OCI-LY7 (cell line): ENCODE data around the gene USP21. TPM values are rescaled to one million over a fixed set of nuclear protein-coding genes. Genes with fewer than 3 reads are reported as not detected.
A peak's percentile ranks its signal among the peaks of the same experiment; 100 is the strongest.

Experiments used
- BruUV-seq: library from RNA; stranded (reverse); fragments of 400-500 nt; replicated peaks from 2 replicates; lab custom pipeline; 2021; lab: Mats Ljungman, UMichigan
- CTCF ChIA-PET: fragments of 300-600 bp; sonication (Branson Sonifier 250); formaldehyde crosslinking; loops from one replicate; lab custom pipeline; 2022; ENCODE audit warnings: antibody characterized with exemption; ENCODE audit not compliant: unreplicated experiment; lab: Charles Lee
- POLR2A ChIA-PET: fragments of 300-600 bp; sonication (Branson Sonifier 250); formaldehyde crosslinking; loops from one replicate; lab custom pipeline; 2022; ENCODE audit warnings: antibody characterized with exemption; lab: Charles Lee
- DNase-seq: peaks from one replicate; pipeline ENCODE4 v3.0.0-alpha.2; 2015; ENCODE audit warnings: low spot score
- H2AFZ ChIP-seq: fragments of 200-600 bp; sonication (generic), shearing (Covaris generic); 2 replicates; pipeline ENCODE4 v1.6.1; 2014; ENCODE audit warnings: mild to moderate bottlenecking, antibody characterized with exemption, low read length, moderate library complexity
- H3K27ac ChIP-seq: fragments of 200-600 bp; sonication (generic); 2 replicates; pipeline ENCODE4 v1.5.1; 2014; ENCODE audit warnings: mixed run types, low read depth, mild to moderate bottlenecking, moderate library complexity, low read length, inconsistent platforms; ENCODE audit not compliant: poor library complexity, severe bottlenecking
- H3K36me3 ChIP-seq: fragments of 200-600 bp; sonication (generic); 2 replicates; pipeline ENCODE4 v1.6.1; 2014; ENCODE audit warnings: mild to moderate bottlenecking, antibody characterized with exemption, low read length, moderate library complexity, mixed read lengths; ENCODE audit not compliant: insufficient read depth
- H3K4me1 ChIP-seq: fragments of 200-600 bp; sonication (generic); 2 replicates; pipeline ENCODE4 v1.5.1; 2014; ENCODE audit warnings: mild to moderate bottlenecking, low read length; ENCODE audit not compliant: insufficient read depth, poor library complexity, severe bottlenecking
- H3K4me2 ChIP-seq: fragments of 200-600 bp; sonication (generic); 2 replicates; pipeline ENCODE4 v1.6.1; 2014; ENCODE audit warnings: mild to moderate bottlenecking, low read length
- H3K4me3 ChIP-seq: fragments of 200-600 bp; sonication (generic); 2 replicates; pipeline ENCODE4 v1.5.1; 2014; ENCODE audit warnings: mild to moderate bottlenecking, low read depth, low read length; ENCODE audit not compliant: poor library complexity, severe bottlenecking
- H3K79me2 ChIP-seq: fragments of 200-600 bp; sonication (generic); 2 replicates; pipeline ENCODE4 v1.6.1; 2016; ENCODE audit warnings: low read depth, mild to moderate bottlenecking, low read length, moderate library complexity, mixed read lengths; ENCODE audit not compliant: insufficient read depth
- H3K9me2 ChIP-seq: fragments of 200-600 bp; sonication (generic); 2 replicates; pipeline ENCODE4 v1.6.1; 2016; ENCODE audit warnings: mild to moderate bottlenecking, low read length, mixed read lengths; ENCODE audit not compliant: insufficient read depth
- H3K9me3 ChIP-seq: fragments of 200-600 bp; sonication (generic); 2 replicates; pipeline ENCODE4 v1.6.1; 2014; ENCODE audit warnings: mild to moderate bottlenecking, mixed run types, low read length, mixed read lengths
- H4K20me1 ChIP-seq: fragments of 200-600 bp; sonication (generic); 2 replicates; pipeline ENCODE4 v1.6.1; 2014; ENCODE audit warnings: mild to moderate bottlenecking, antibody characterized with exemption, low read length, moderate library complexity, mixed read lengths; ENCODE audit not compliant: insufficient read depth
- CTCF ChIP-seq: fragments of 200-600 bp; sonication (generic); conservative IDR thresholded peaks from 2 replicates; pipeline ENCODE4 v1.5.1; 2014; ENCODE audit warnings: mild to moderate bottlenecking, antibody characterized with exemption, low read length, moderate library complexity, mixed read lengths
- EZH2phosphoT487 ChIP-seq: fragments of 200-600 bp; sonication (generic); IDR thresholded peaks from 2 replicates; pipeline ENCODE4 v1.6.1; 2018; ENCODE audit warnings: low read depth, borderline replicate concordance, mild to moderate bottlenecking, mixed run types, antibody characterized with exemption, low read length, moderate library complexity, mixed read lengths
- intact Hi-C: fragments of 100-400 bp; cut with micrococcal nuclease; formaldehyde crosslinking; loops from one replicate; pipeline ENCODE4 v1.10.0; 2022; ENCODE audit not compliant: unreplicated experiment
- total RNA-seq, 2 experiments: library from RNA; depleted of rRNA in 1 of 2; stranded (reverse); fragments of >200 nt in 1 of 2; shearing (Covaris generic) in 1 of 2; gene quantifications; 2 replicates each; pipeline ENCODE4 v1.2.3, GENCODE V29; 2014 to 2022

Gene USP21
- total RNA-seq, 2 experiments from 2014 or later, result 18.4 to 29.5 TPM

GRCh38 chr1:161179698-161180097, 20.4 kb downstream of the USP21 start:
- intact Hi-C loops, result no loop called here
- Histone ChIP-seq H2AFZ (no peak overlapping the region), H3K9me2 (no peaks in the 10 kb centered on the region), H3K79me2 (peaks cover 9% of the 10 kb centered on the region; the same call in 1 of the 2 replicates), H3K4me1 (peaks cover 57% of the 10 kb centered on the region), H3K36me3 (peaks cover 11% of the 10 kb centered on the region), H4K20me1 (no peaks in the 10 kb centered on the region), H3K9me3 (no peaks in the 10 kb centered on the region), H3K4me2 (no peak overlapping the region), H3K4me3 (no peak overlapping the region), H3K27ac (no peak overlapping the region)
- TF ChIP-seq EZH2phosphoT487 (no peak), CTCF (no peak)
- POLR2A ChIA-PET, result interaction anchor here (0.7 kb wide), 1 partner anchor 44 kb away, joined by 4 read pairs; no protein-coding TSS in a partner anchor
- CTCF ChIA-PET, result no interaction called here
- BruUV-seq, result no TSS peak
- no peak for DNase-seq

DNA sequence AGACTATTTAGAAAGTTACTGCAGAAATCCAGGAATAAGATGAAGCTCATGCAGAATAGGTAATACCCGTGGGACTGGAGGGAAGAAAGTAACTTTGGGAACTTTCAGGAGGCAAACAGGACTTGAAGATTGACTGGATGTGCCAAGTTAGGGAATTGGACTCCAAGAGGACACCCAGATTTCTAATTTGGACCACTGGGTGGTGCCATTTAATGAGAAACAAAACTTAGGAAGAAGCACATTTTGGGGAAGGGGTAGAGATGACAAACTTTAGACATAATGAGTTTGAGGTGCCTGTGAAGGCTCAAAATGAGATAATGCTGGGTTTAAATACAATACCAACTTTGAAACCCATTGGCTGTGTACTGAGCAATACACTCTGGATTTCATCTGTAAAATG, 21.3 kb downstream of the USP21 start:
- CTCF ChIA-PET, result interaction anchor here (1.0 kb wide), 1 partner anchor 15 kb away, joined by 3 read pairs; the partner anchor contains the start of gene PPOX

More for the DNA sequence above, 21.3 kb downstream of the USP21 start:
- Histone ChIP-seq H3K9me2 (no peaks in the 10 kb centered on the region), H3K4me1 (peaks cover 58% of the 10 kb centered on the region), H3K4me3 (no peak overlapping the region), H3K79me2 (peaks cover 9% of the 10 kb centered on the region; the same call in 1 of the 2 replicates), H4K20me1 (no peaks in the 10 kb centered on the region), H3K27ac (no peak overlapping the region), H3K4me2 (no peak overlapping the region), H3K9me3 (no peaks in the 10 kb centered on the region), H3K36me3 (peaks cover 1% of the 10 kb centered on the region; the same call in 1 of the 2 replicates), H2AFZ (no peak overlapping the region)
- no TSS peak for BruUV-seq
- peak; percentile 79 for TF ChIP-seq CTCF
- TF ChIP-seq EZH2phosphoT487, result no peak
- POLR2A ChIA-PET, result interaction anchor here (2.1 to 2.7 kb wide), 2 partner anchors 15 to 45 kb away, joined by 7 read pairs; partner anchors contain the start of genes PPOX and TOMM40L
- intact Hi-C loops, result no loop called here
- DNase-seq, result peak; percentile 41
